ENCODE measurements around the gene TMUB2.
A peak's percentile ranks its signal among the peaks of the same experiment; 100 is the strongest.

The TMUB2 gene

GRCh38 chr17:44176671-44177501 is 9.9 kb upstream of the TMUB2 start:
- no peak for DNase-seq (ENCODE audit: low read depth)

GRCh38 chr17:44177640-44178039 is 9.1 kb upstream of the TMUB2 start:
- no peak for DNase-seq (ENCODE audit: low read depth)

GRCh38 chr17:44178133-44178532 is 8.6 kb upstream of the TMUB2 start:
- no peak for DNase-seq (ENCODE audit: low read depth)

- DNase-seq (ENCODE audit: low read depth), result no peak
Measured at GRCh38 chr17:44183024-44183423, 3.7 kb upstream of the TMUB2 start.

- no peak for DNase-seq (ENCODE audit: low read depth)
Measured at GRCh38 chr17:44184212-44184810, 2.5 kb upstream of the TMUB2 start.

GRCh38 chr17:44187131-44187899 is 543 bp downstream of the TMUB2 start:
- no peak for DNase-seq (ENCODE audit: low read depth)

GRCh38 chr17:44188576-44189403 is 2.0 kb downstream of the TMUB2 start:
- no peak for DNase-seq (ENCODE audit: low read depth)

- DNase-seq (ENCODE audit: low read depth), result no peak
Measured at GRCh38 chr17:44190481-44190880, 3.7 kb downstream of the TMUB2 start.

GRCh38 chr17:44191369-44191768 is 4.6 kb downstream of the TMUB2 start:
- no peak for DNase-seq (ENCODE audit: low read depth)

GRCh38 chr17:44191941-44192496 is 5.2 kb downstream of the TMUB2 start:
- DNase-seq (ENCODE audit: low read depth), result no peak

- DNase-seq (ENCODE audit: low read depth), result no peak
Measured at GRCh38 chr17:44192750-44193149, 6.0 kb downstream of the TMUB2 start.

- no peak for DNase-seq (ENCODE audit: low read depth)
Measured at GRCh38 chr17:44193326-44194084, 6.7 kb downstream of the TMUB2 start.

GRCh38 chr17:44197107-44197506 is 10.3 kb downstream of the TMUB2 start:
- no peak for DNase-seq (ENCODE audit: low read depth)

GRCh38 chr17:44197980-44198720 is 11.4 kb downstream of the TMUB2 start:
- DNase-seq (ENCODE audit: low read depth), result no peak

- DNase-seq (ENCODE audit: low read depth), result peak; percentile 44
Measured at GRCh38 chr17:44198721-44199552, 12.2 kb downstream of the TMUB2 start.

GRCh38 chr17:44199553-44200477 is 13.0 kb downstream of the TMUB2 start, which contains the start of gene ATXN7L3:
ATXN7L3 (minus strand) TSS chr17:44199884; CDS start chr17:44198070, 1,814 bp downstream.
- DNase-seq (ENCODE audit: low read depth), result peak; percentile 100

GRCh38 chr17:44200478-44201155 is 13.8 kb downstream of the TMUB2 start:
- no peak for DNase-seq (ENCODE audit: low read depth)

Measured in activated T-helper 9 cell treated with anti-CD3 and anti-CD28 coated beads, Interleukin-2, amount 50 U/mL, for 16 hours (primary cell).